Measurements from ENCODE around the gene NUTM2F.

DNA sequence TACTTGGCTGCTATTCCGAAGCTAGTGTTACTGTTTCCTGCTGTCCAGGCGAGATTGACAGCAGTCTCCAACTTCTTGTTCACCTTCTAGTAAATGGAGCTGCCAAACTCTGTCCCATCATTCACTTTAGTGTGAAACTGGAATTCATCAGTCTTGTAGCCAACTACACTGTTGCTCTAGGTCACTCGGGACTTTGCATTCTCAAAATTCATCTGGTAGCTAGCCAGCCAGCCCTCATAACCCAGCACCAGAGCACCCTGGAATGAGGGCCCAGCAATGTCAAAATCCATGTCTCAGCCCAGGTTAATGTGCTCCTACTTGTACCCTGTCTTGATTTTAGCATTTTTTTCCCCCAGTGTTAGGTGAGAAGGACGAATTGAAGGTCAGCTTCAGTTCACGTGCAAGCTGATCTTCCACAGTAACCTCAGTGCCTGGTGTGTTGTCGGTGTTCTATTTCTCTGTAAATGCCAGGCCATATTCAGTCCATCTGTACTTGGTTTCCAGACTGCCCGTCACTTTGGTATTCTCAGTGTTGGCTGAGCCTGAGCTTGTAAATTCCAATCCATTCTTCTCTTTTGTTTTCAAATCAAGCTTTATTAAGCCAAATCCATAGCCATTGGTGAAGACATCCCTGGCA is 40.4 kb downstream of the NUTM2F start:
- no peak for TF ChIP-seq EZH2phosphoT487 (IDR thresholded peaks at IDR 0.05; ENCODE audit: insufficient read depth, low read depth)
- TF ChIP-seq EZH2 (IDR thresholded peaks at IDR 0.05; ENCODE audit: insufficient read depth, poor library complexity, severe bottlenecking): no peak
